ENCODE results near the gene PLPPR2.
"Not testable (repeated sequence)": the region's sequence is repeated elsewhere in the genome, so short reads cannot be mapped to it uniquely, and the experiment has no call there.

The PLPPR2 gene

GRCh38 chr19:11367528-11367927 is 12.3 kb downstream of the PLPPR2 start:
- DNase-seq (ENCODE audit: insufficient read length, low spot score) (no peak), FAIRE-seq (no peak)

GRCh38 chr19:11370744-11371143 is 15.5 kb downstream of the PLPPR2 start:
- DNase-seq (ENCODE audit: insufficient read length, low spot score) (no peak), FAIRE-seq (no peak)

GRCh38 chr19:11373166-11373884 is 18.1 kb downstream of the PLPPR2 start:
- no peak for DNase-seq (ENCODE audit: insufficient read length, low spot score)
- no peak for FAIRE-seq

- FAIRE-seq: no peak
- DNase-seq (ENCODE audit: insufficient read length, low spot score): no peak
Observed at GRCh38 chr19:11373885-11374432, 18.7 kb downstream of the PLPPR2 start.

GRCh38 chr19:11374433-11375142 is 19.4 kb downstream of the PLPPR2 start, which contains the start of gene SWSAP1:
TSS of gene SWSAP1 (plus strand) at chr19:11374666. CDS start at chr19:11374681, 15 bp downstream.
- peak; percentile 99 for FAIRE-seq
- DNase-seq (ENCODE audit: insufficient read length, low spot score): peak; percentile 92

GRCh38 chr19:11375143-11375948 is 20.1 kb downstream of the PLPPR2 start:
- FAIRE-seq (no peak), DNase-seq (ENCODE audit: insufficient read length, low spot score) (no peak)

- DNase-seq (ENCODE audit: insufficient read length, low spot score) (no peak), FAIRE-seq (no peak)
Observed at GRCh38 chr19:11377237-11377636, 22.0 kb downstream of the PLPPR2 start.

GRCh38 chr19:11377756-11378155 is 22.5 kb downstream of the PLPPR2 start:
- no peak for DNase-seq (ENCODE audit: insufficient read length, low spot score)
- no peak for FAIRE-seq

- DNase-seq (ENCODE audit: insufficient read length, low spot score) (no peak), FAIRE-seq (no peak)
Observed at GRCh38 chr19:11378319-11379189, 23.3 kb downstream of the PLPPR2 start.

- not testable (repeated sequence) for FAIRE-seq; DNase-seq (ENCODE audit: insufficient read length, low spot score)
Observed at GRCh38 chr19:11379269-11379845, 24.1 kb downstream of the PLPPR2 start.

- no peak for FAIRE-seq
- no peak for DNase-seq (ENCODE audit: insufficient read length, low spot score)
Observed at GRCh38 chr19:11379857-11380350, 24.7 kb downstream of the PLPPR2 start.

GRCh38 chr19:11380653-11381537 is 25.7 kb downstream of the PLPPR2 start:
- DNase-seq (ENCODE audit: insufficient read length, low spot score) (peak; percentile 97), FAIRE-seq (peak; percentile 92)

- DNase-seq (ENCODE audit: insufficient read length, low spot score) (no peak), FAIRE-seq (no peak)
Observed at GRCh38 chr19:11382898-11383705, 27.9 kb downstream of the PLPPR2 start.

- FAIRE-seq: no peak
- no peak for DNase-seq (ENCODE audit: insufficient read length, low spot score)
Observed at GRCh38 chr19:11383706-11384048, 28.4 kb downstream of the PLPPR2 start.

GRCh38 chr19:11384778-11385129 is 29.5 kb downstream of the PLPPR2 start:
- no peak for FAIRE-seq
- DNase-seq (ENCODE audit: insufficient read length, low spot score): no peak

- DNase-seq (ENCODE audit: insufficient read length, low spot score) (no peak), FAIRE-seq (no peak)
Observed at GRCh38 chr19:11387162-11388034, 32.2 kb downstream of the PLPPR2 start.

GRCh38 chr19:11390359-11390758 is 35.1 kb downstream of the PLPPR2 start:
- FAIRE-seq (no peak), DNase-seq (ENCODE audit: insufficient read length, low spot score) (no peak)

All from GM19239 (cell line).